DMS 273 (cell line): ENCODE data around the gene KHDC4.

ENCODE experiments used
- DNase-seq: peaks from one replicate; lab custom pipeline; 2025; ENCODE audit not compliant: unreplicated experiment; lab: John Stamatoyannopoulos, UW

KHDC4 gene

DNA sequence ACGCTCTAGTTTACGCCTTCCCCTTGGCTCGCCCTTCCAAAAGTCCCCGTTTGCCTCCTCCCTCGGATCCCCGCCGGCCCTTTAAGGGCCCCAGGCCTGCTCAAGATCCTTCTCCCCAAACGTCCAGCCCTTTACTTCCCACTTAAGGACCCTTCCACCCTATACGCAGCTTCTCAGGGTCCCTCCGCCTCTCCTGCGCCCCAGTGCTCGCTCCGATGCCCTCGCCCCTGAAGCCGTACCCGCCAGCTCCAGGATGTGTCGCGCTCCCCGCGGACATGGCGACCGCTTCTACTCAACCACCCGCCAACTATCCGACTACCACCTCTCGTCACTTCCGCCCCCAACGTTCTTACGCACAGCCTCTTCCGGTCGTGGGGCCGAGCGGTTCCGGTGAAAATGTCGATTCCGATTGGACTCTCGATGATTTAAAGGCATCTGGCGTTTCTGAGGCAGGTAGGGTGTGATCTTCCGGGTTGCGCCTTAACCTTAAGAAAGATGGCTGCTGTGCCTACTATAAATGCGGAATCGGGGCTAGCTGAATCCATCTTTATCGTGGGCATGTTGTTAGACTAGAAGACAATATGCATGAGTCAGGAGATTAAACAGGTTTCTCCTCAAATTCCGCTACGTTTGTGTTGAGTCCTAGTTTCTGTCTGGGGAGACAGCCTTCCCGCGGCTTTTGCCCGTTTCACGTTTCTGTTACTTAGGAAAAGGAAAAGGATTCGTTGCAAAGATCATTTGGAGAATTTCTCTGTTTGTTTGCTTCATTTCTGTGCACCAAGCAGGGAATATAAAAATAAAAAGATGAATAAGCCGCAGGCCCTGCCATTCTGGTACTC lies at the start of gene KHDC4:
Gene KHDC4 (minus strand): TSS at position 317 of the 839 bp plus-strand sequence. CDS start 40 bp downstream, at position 277.
- DNase-seq = peak; percentile 99

DNA sequence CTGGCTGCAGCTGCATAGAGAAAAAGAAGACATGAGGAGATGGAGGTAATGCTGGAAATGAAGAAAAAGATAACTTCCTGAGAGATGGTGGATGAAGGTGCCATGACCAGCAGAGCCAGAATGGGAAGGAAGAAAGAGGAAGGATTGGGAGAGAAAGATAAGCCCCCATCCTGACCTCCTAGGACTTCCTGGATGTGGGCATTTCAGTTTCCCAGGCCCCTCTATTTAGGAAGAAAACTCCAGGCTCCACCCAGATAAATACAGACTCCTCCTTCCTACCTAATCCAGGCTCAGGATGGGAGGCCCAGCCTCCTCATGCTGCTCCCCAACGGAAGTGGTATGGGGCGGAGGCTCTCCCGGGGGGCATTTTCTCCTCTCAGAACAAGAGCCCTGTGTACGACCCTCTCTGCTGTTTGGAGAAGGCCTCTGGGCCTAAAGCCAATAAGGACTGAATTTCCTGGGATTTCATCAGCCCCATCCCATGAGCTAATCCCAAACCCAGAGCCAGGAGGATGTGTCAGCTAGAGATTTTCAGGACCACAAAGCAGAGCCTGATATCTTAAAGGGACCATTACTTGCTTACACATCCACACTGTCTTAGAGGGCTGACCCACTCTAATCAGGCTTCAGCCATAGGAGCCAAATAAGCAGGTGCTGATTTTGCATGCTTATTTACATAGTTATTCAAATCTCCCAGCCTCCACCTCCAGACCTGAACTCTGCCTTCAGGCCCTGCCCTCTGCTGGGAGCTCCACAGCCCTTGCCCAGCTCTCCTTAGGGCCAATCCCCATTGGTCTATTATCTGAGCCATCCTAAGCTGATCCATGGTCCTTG lies 49.2 kb upstream of the KHDC4 start:
- peak; percentile 72 for DNase-seq

DNA sequence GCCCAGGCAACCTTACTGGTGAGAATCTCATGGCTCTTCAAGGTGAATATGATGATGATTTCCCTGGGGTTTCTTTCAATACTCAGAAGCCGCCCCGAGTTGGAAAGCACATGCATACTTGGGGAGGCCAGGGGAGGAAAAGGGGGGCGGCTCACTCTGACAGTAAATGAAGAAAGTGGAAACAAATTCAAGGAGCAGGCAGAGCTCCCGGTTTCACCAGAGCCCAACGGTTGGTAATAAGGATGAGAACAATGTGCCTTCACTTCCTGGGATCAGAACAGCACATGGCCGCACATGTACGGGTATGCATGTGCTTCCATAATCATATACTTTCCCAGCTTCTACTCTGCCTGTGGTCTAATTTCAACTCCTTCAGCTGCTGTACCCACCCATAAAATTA lies 47.9 kb upstream of the KHDC4 start:
- DNase-seq = no peak

DNA sequence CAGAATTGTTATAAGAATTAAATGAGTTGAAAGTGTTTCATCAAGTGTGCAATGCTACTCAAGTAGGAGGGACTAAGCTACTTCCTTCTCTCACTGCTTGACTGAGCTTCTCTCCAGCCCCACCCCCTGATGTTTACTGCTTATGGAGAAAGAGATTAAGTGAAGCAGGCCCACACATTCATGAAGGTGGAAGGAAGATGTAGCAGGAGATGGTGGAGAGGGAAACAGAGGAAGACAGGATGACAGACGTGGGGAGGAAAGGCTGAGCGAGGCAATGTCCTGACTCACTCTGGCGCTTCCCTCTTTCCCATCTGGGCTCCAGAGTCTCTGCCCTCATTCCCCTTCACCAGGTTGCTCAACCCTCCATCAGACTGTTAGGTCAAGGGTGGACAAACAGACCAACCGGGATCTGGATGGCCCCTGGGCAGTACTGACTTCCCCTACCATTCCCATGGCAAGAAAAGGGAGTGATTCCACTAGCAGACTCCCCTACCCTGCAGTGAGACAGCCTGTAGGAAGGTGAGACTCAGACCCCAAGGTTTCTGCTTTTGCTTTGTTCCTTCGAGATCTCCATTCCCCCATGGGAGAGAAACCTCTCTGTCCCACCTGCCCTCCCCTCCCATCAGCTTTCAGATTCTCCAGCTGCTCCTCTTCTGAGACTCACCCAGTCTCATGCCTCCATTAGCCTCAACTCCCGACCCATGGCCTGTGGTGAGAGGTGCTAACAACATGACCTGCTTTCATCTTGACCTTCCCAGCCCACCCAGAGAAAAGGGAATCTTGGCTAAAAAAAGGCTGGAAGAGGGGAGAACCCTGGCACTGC lies 47.3 kb upstream of the KHDC4 start:
- DNase-seq = no peak

DNA sequence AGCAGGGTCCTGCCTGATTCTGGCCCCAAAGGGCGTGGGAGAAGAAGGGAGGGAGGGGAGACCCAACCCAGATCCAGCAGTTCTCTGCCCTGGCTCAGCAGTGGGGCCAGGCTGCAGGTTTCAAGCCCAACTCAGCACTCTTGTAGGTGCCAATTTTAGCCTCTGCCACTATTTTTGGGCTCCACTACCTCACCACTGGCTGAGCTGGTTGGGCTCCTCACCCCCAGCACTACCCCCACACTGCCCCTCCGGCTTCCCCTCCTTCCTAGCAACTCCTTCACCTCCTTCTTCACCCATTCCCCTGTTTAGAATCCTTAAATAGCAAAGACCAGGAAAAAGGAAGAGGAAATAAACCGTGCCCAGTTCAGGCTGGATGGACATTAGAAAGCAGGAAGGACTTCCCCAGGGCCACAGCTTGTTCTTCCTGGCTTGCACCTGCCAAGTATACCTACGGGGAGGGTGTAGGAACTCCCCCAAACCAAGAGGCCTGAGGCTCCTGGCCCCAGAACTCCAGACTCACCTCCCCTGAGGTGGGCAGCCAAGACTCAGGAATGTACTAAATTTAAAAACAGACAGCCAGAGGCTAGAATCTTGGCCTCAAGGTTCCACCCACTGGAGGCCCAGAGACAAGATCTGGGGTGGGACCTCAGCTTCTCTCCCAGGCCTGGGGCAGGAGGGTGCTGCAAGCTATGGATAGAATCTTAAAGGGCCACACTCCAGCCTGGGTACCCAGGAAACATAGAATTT lies 45.6 kb upstream of the KHDC4 start:
- DNase-seq = no peak

DNA sequence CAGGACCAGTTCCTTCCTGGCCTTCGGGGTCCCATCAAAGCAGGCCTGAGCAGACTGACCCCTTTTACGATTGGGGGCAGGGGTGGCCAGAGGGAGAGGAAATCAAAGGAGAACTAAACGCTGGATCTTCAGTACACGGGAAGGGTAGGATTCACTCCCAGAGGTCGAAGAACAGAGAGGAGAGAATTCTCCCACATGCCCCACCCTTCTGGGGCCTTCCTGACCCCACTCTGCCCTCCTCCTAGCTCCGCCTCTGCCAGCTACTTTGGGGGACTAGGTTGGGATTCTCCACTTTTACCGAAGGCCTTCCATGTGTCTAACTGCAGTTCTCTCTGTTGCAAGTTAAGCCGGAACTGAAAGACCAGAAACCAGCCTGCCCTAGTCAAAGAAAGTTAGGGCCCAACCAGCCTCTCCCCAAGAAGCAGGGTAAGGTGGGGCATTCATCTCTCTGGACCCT lies 44.8 kb upstream of the KHDC4 start:
- no peak for DNase-seq

DNA sequence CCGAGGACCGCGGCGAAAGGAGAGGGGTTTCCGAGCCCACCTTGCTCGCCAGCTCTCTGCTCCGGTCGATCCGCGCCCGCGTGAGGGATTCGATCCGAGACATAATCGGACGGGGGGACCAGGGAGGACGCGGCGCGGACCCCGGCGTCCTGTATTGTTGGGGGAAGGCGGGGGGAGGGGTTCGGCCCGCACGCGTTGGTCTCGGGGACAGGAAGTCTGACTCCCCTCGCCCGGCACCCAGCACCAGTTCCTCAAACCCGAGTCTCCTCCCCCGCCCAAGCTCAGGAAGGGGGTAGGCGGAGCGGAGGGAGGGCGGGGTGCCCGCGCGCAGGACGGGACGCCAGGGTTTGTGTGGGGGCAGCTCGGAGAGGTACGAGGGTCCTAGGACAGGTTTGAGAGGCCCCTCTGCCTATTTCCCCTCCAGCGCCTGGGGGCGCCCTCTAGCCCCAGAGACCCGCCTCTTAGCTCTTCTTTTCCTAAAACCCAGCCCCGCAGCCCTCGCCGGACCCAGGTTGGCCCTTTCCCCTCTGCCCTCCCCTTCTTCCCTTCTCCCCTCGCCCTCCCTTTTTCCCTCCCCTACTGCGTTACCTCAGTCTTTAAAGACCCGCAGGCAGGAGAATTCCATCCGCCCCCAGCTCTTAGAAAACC lies 44.2 kb upstream of the KHDC4 start, which contains the start of gene ARHGEF2:
Gene ARHGEF2 (minus strand): TSS at position 223 of the 648 bp plus-strand sequence. CDS start 120 bp downstream, at position 103.
- DNase-seq = peak; percentile 91

DNA sequence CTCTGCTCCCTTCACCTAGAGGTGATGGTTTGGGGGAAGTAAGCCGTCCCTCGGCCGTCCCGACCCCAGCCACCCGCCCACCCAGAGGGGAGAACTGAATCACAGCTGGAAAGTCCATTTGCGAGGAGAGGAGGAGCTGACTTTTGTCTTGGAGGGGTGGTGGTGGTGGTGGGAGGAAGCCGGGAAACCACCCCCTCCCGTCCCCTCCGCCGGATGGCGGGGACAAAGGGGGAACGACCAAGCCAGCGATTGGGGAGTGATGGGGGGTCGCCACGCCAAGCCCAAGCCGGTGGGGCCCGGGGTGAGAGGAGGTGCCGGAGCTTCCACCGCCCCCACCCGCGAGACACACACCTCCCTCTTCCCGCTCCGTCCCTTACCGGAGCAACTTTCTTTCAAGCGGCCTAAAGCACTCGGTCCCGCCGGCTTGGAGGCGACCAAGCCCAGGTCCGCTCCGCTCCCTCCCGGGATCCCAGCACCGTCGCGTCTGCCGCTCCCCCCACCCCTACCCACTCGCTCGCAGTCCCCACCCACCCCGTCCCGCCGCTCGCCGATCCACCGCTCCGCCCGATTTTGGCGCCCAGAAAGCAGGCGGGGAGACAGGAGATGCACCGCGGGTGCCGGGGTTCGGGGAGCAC lies 43.6 kb upstream of the KHDC4 start:
- DNase-seq = peak; percentile 71

DNA sequence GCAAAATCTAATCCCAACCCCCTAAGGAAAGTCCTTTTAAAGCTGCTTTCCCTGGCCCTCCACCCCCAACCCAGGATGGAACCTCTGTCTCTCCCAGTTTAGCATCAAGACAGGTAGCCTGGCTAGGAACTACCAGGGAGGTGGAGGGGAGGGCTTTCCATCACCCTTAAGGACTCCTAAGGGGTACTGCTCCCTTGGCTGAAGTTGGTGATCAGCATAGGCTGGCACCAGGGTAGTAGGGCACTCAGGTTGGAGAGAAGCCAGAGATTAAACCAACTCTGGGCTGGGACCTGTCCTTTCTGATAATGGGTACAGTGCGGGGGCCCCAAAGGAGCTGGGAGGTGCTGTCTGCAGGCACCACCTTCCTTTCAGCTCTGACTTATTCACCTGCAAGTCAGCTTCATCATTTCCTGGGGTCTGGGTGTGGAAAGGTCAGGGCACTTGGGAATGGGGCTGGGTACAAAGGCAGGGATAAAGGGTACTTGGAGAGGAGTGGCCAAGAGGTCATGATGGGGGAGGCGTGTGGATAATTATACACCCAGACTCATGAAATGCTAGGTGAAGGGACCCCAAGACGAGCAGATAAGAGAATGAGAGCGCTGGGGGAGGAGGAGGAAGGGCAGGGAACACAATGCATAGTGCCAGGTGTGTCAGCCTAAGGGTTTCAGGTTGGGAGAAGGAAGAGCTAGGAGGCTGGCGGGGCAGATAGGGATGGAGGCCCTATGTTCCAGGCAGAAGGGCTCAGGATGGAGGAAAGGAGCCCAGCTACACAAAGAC lies 42.9 kb upstream of the KHDC4 start:
- DNase-seq = peak; percentile 60

DNA sequence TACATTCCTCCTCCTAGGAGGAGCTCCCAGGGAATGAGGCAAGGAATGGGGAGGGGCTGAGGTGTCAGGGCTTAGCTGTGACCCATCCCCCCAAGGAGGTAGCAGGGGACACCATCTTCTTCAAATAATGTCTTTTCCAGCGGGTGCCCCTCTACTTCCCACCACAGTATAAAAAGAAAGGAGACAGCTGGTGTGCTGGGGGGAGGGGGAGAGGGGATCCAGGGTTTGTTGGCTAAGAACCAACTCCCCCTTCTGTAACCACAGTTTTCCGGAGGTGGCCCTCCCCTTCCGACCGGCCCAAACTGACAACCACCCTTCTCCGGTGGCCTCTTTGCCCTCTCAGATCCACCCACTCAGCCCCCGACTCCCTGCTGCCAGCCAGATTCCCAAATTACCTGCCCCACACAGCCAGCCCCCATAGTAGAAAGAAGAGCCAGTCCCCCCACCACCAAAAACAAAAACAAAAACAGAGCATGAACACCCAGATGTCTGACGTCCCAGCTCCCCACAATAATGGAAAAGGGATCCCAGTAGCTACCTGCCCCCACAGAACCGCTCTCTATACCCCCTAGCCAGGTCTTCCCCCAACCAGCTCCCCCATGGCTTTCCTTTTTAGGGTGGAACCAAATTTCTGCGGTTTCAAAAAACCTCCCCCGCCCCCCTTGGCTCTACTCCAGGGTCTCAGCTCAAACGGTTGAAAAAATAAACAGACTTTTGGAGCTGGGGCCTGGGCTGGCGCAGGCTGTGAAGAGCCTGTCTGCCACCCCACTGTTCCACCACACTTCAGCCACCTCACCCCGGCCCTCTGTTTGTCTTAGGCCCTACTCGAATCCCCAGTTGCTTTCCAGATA lies 42.1 kb upstream of the KHDC4 start:
- DNase-seq = peak; percentile 91

DNA sequence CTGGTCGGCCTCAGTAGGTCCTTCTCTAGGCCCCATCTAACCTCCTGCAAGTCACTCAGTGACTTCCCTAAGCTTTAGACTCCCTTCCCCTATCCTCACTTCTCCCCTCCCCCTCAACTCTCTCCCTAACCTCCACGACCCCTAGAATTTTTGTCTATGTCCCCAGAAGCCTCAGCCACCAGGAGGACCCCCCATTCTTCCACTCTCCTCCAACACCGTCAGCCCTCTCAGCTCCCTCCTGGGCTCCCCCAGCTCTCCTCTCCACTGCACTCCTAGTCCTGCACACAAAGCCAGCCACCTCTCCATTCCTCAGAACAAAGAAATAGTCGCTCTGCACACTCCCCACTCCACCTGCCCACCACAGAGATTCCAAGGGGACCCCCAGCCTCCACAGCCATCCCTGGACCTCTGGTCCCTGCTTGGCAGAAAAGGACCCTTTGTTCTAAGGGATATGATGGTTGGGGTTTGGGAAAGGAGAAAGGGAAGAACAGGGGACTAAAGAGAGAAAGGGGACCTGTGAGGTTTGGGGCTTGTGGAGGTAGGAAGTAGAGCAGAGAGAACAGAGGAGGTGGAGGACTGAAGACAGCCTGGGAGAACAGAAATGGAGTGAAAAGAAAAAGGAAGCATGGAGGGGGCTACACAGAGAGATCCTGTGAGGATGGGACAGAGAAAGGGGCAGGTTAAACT lies 41.3 kb upstream of the KHDC4 start:
- DNase-seq = no peak

DNA sequence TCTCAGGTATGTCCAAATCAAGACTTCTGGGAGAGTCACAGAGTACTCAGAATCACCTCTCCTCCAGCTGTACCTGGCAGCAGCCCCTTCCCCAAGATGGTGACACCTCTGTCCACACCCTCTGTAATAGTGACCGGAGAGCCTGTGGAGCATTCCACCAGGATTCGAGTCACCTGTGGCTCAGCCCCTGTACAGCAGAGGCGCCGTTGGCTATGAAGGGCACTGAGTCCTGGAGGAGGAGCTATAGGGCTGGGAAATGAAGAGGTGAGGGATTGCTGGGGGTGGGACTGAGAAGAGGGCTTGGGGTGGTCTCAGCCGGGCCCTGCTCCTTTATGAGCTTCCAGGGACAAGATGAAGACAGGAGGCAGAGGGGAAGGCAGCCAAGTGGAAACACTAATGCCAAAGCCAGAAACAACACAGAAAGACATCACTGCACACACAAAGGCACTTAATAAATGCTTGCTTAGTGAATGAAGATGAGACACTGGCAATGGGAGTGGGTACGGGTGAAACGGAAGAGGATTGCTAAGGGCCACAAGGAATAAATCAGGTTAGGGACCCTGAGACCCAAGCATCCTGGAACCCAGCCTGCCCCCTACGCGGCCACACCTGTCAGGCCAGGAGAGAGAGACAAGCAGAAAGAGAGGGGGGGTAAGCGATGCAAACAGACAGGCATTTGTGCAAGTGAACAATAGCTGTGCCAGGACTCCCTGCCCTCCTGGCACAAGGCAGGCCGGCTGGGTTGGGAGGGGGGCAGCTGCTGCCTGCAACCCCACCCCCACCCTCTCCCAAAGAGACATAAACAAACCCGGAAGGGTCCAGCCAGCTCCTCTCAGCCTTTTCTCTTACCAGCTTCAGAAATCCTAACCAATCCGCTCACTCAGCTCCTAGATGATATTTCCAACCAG lies 40.2 kb upstream of the KHDC4 start:
- peak; percentile 63 for DNase-seq

DNA sequence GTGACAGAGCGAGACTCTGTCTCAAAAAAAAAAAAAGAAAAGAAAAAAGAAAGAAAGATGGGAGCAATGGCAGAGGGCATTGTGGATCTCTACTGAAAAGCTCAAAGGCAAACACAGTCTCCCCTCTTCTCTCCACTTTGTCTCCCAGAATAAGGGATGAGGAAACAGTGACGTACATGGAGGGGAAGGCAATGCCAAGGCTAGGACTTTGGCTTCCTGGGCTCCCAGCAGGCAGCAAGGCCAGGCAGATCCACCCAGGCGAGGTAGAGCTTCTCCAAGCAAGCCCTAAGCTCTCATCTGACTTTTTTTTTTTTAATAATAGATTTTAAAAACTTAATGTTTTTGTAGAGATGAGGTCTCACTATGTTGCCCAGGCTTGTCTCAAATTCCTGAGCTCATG lies 39.5 kb upstream of the KHDC4 start:
- no peak for DNase-seq

DNA sequence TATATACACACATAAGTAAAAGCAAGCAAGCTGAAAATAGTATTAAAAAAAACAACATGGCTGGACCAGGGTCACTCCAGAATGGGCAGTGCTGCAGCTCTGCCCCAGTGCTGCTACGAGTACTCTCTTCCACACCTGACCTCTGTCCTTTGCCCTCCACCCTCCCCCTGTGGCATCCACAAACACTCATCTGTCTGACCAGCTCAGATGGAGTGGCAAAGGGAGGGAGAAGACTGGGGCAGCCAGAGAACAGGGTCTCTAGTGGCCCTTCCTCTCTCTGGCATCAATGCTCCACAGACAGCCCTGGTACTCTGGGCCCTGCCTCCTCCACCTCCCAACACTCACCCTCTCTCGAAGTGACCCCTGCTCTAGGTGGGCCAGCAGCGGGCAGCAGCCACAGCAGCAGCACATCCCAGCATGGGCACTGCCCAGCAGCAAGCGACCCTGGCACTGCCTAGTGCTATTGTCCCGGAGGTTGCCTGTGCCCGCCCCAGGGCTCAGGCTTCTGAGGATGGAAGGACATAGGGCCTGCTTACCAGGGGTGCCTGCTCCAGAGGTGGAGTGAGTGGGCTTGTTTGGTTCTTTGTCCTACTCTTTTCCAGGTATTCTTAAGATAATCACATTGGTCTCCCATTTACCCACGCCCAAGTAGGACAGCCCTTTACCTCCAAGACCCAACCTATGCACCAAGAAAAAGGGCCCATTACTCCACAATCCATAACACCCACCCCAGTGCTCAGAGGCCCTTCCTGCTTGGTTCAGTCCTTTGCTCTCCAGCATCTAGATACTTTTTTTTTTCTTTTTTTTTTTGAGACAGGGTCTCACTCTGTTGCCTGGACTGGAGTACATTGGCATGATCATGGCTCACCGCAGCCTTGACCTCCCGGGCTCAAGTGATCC lies 37.9 kb upstream of the KHDC4 start:
- DNase-seq = no peak
